Central memory CD8-positive, alpha-beta T cell (primary cell): ENCODE results near the gene CAMTA1.
"Not testable (repeated sequence)": the region's sequence is repeated elsewhere in the genome, so short reads cannot be mapped to it uniquely, and the experiment has no call there.

Source experiments
- ATAC-seq: fragments of 150-1000 bp; cut with Tn5 transposase; replicated peaks from 2 replicates; pipeline ENCODE4 v1.10.0; 2022; ENCODE audit warnings: mild to moderate bottlenecking, moderate FRiP score, moderate number of reproducible peaks; ENCODE audit not compliant: poor library complexity, severe bottlenecking; ENCODE audit errors: extremely low read depth
- DNase-seq, 2 donors: peaks; one replicate each; pipeline ENCODE4 v3.0.0; 2021; ENCODE audit warnings: low spot score in 2 of 2
- H3K27ac Mint-ChIP-seq: one replicate; pipeline ENCODE4 v1.8.0; 2022; ENCODE audit warnings: low read depth, mild to moderate bottlenecking, moderate library complexity, mixed read lengths
- H3K27me3 Mint-ChIP-seq: one replicate; pipeline ENCODE4 v1.8.0; 2022; ENCODE audit warnings: mixed read lengths
- H3K36me3 Mint-ChIP-seq: one replicate; pipeline ENCODE4 v1.8.0; 2022; ENCODE audit warnings: mild to moderate bottlenecking, moderate library complexity, mixed read lengths; ENCODE audit not compliant: insufficient read depth
- H3K4me1 Mint-ChIP-seq: one replicate; pipeline ENCODE4 v1.8.0; 2022; ENCODE audit warnings: mixed read lengths
- H3K4me3 Mint-ChIP-seq: one replicate; pipeline ENCODE4 v1.8.0; 2022; ENCODE audit warnings: mild to moderate bottlenecking, moderate library complexity, mixed read lengths
- H3K9me3 Mint-ChIP-seq: one replicate; pipeline ENCODE4 v1.8.0; 2022; ENCODE audit warnings: mixed read lengths

CAMTA1 gene

GRCh38 chr1:6823793-6824192 lies 38.5 kb downstream of the CAMTA1 start:
- DNase-seq (no peak), ATAC-seq (no peak)
- H3K9me3 Mint-ChIP-seq = no peaks in the 10 kb centered on the region
- H3K27ac Mint-ChIP-seq = peak overlapping the region; percentile 25
- H3K36me3 Mint-ChIP-seq = peaks cover 23% of the 10 kb centered on the region
- H3K4me1 Mint-ChIP-seq = peaks cover 21% of the 10 kb centered on the region
- H3K4me3 Mint-ChIP-seq = no peak overlapping the region
- H3K27me3 Mint-ChIP-seq = no peaks in the 10 kb centered on the region

GRCh38 chr1:6824665-6825368 lies 39.6 kb downstream of the CAMTA1 start:
- Mint-ChIP-seq H3K4me3 (no peak overlapping the region), H3K27me3 (no peaks in the 10 kb centered on the region), H3K9me3 (no peaks in the 10 kb centered on the region), H3K4me1 (peaks cover 13% of the 10 kb centered on the region), H3K36me3 (peaks cover 24% of the 10 kb centered on the region), H3K27ac (no peak overlapping the region)
- ATAC-seq (no peak), DNase-seq (no peak)

GRCh38 chr1:6825828-6826227 lies 40.6 kb downstream of the CAMTA1 start:
- peaks cover 3% of the 10 kb centered on the region for H3K4me1 Mint-ChIP-seq
- H3K27me3 Mint-ChIP-seq = no peaks in the 10 kb centered on the region
- DNase-seq (no peak), ATAC-seq (no peak)
- no peaks in the 10 kb centered on the region for H3K9me3 Mint-ChIP-seq
- H3K27ac Mint-ChIP-seq = no peak overlapping the region
- no peak overlapping the region for H3K4me3 Mint-ChIP-seq
- H3K36me3 Mint-ChIP-seq = peaks cover 23% of the 10 kb centered on the region

GRCh38 chr1:6827079-6827478 lies 41.8 kb downstream of the CAMTA1 start:
- no peaks in the 10 kb centered on the region for H3K4me1 Mint-ChIP-seq
- DNase-seq = no peak
- ATAC-seq = no peak
- H3K27me3 Mint-ChIP-seq = no peaks in the 10 kb centered on the region
- H3K4me3 Mint-ChIP-seq = no peak overlapping the region
- peaks cover 24% of the 10 kb centered on the region for H3K36me3 Mint-ChIP-seq
- H3K27ac Mint-ChIP-seq = no peak overlapping the region
- no peaks in the 10 kb centered on the region for H3K9me3 Mint-ChIP-seq

DNA sequence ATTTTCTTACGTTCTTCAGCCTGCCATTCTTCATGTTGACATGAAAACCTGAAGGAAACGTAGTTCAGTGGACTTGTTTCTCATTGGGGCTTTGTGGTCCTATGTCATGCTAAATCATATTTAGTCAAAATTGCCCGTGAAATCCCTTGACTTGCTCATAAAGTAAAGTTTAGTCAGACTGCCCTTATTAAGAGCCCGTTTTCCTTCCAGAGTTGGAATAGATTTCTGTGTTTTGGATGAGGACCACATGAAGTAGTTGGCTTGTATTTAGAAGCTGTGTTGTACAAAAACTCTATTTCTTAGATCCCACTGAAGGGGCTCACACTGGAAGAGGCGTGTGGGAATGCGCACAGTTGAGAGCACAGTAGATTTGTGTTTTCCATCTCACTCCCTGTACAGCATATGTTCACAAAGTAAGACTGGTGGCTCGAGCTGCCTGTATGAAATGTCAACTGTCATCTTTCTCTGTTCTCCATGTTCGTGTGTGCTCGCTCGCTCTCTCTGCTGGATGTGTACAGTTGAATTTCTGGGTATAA lies 42.4 kb downstream of the CAMTA1 start:
- ATAC-seq (no peak), DNase-seq (no peak)
- H3K27me3 Mint-ChIP-seq = no peaks in the 10 kb centered on the region
- H3K9me3 Mint-ChIP-seq = no peaks in the 10 kb centered on the region
- H3K27ac Mint-ChIP-seq = no peak overlapping the region
- H3K4me1 Mint-ChIP-seq = no peaks in the 10 kb centered on the region
- H3K36me3 Mint-ChIP-seq = peaks cover 28% of the 10 kb centered on the region
- H3K4me3 Mint-ChIP-seq = no peak overlapping the region

DNA sequence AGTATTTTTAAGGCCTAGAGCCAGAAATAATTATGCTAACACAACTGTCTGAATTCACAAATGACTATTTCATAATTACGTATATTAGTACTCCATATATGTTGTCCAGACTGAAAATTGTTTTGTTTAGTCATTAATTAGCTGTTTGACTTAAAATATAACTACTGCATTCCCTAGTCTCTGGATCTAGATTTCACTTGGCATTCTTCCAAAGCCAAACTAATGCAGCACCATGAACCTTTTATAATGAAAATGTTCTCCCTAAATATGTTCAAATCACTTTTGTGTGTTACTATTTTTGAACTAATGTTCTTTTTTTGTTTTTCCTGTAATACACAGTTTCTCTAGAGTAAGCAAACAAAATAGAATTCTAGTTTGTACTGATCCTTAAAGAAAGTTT lies 46.1 kb downstream of the CAMTA1 start:
- Mint-ChIP-seq H3K27ac (no peak overlapping the region), H3K4me1 (peaks cover 6% of the 10 kb centered on the region), H3K36me3 (peaks cover 24% of the 10 kb centered on the region), H3K4me3 (no peak overlapping the region), H3K27me3 (no peaks in the 10 kb centered on the region), H3K9me3 (no peaks in the 10 kb centered on the region)
- ATAC-seq (no peak), DNase-seq (no peak)

DNA sequence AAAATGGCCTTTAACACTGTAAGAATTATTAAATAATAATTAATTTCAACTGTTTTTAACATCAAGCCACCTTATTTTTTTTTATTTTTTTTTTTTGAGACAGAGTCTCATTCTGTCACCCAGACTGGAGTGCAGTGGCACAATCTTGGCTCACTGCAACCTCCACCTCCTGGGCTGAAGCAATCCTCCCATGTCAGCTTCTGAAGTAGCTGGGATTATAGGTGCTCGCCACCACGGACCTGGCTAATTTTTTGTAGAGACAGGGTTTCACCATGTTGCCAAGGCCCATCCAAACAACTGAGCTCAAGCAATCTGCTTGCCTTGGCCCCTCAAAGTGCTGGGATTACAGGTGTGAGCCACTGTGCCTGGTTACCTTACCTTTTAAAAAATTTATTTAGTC lies 46.8 kb downstream of the CAMTA1 start:
- peaks cover 24% of the 10 kb centered on the region for H3K36me3 Mint-ChIP-seq
- not testable (repeated sequence) for H3K4me3 Mint-ChIP-seq, H3K4me1 Mint-ChIP-seq, H3K9me3 Mint-ChIP-seq, H3K27me3 Mint-ChIP-seq, DNase-seq, ATAC-seq, H3K27ac Mint-ChIP-seq

DNA sequence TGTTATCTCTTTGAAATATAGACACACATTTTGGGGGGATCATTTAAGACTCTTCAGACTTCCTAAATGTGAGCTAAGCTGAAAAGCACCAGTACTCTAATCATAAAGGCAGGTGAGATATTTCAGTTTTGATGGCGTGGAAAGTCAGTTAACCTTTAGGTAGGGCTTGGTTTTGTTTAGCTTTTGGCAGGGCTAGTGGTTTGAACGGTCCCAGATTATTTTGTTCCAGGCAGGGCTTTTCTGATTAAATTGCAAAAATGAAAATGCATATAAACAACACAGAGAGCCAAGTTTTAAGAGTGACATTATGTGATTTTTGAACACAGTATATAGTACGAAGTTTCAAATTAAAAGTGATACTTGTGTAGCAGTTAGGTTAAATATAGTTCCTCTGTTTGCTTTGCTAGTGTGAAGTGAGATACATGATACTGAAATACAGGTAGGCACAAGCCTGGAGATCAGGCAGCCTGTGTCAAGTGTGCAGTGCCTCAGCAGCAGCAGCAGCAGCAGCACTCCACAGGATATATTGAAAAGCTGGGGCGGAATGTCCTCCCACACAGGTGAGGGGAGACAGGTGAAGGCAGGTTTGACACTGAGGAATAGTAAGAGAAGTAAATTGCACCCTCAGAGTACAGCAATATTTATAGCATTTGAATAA lies 47.4 kb downstream of the CAMTA1 start:
- Mint-ChIP-seq H3K9me3 (no peaks in the 10 kb centered on the region), H3K27ac (no peak overlapping the region), H3K4me1 (peaks cover 8% of the 10 kb centered on the region), H3K36me3 (peaks cover 21% of the 10 kb centered on the region), H3K27me3 (no peaks in the 10 kb centered on the region), H3K4me3 (no peak overlapping the region)
- ATAC-seq (no peak), DNase-seq (no peak)

GRCh38 chr1:6833804-6834203 lies 48.5 kb downstream of the CAMTA1 start:
- Mint-ChIP-seq H3K27me3 (no peaks in the 10 kb centered on the region), H3K36me3 (peaks cover 19% of the 10 kb centered on the region)

GRCh38 chr1:6834366-6834765 lies 49.1 kb downstream of the CAMTA1 start:
- Mint-ChIP-seq H3K27me3 (no peaks in the 10 kb centered on the region), H3K4me3 (no peak overlapping the region), H3K4me1 (peaks cover 8% of the 10 kb centered on the region), H3K9me3 (no peaks in the 10 kb centered on the region), H3K36me3 (peaks cover 19% of the 10 kb centered on the region), H3K27ac (no peak overlapping the region)
- DNase-seq = no peak
- ATAC-seq = no peak

More at GRCh38 chr1:6833804-6834203, 48.5 kb downstream of the CAMTA1 start:
- ATAC-seq (no peak), DNase-seq (no peak)
- no peak overlapping the region for H3K4me3 Mint-ChIP-seq
- no peak overlapping the region for H3K27ac Mint-ChIP-seq
- H3K9me3 Mint-ChIP-seq = no peaks in the 10 kb centered on the region
- peaks cover 8% of the 10 kb centered on the region for H3K4me1 Mint-ChIP-seq

GRCh38 chr1:6835139-6835538 lies 49.9 kb downstream of the CAMTA1 start:
- Mint-ChIP-seq H3K27ac (no peak overlapping the region), H3K9me3 (no peaks in the 10 kb centered on the region), H3K4me1 (peaks cover 10% of the 10 kb centered on the region), H3K27me3 (no peaks in the 10 kb centered on the region), H3K4me3 (no peak overlapping the region), H3K36me3 (peaks cover 16% of the 10 kb centered on the region)
- ATAC-seq = no peak
- no peak for DNase-seq

DNA sequence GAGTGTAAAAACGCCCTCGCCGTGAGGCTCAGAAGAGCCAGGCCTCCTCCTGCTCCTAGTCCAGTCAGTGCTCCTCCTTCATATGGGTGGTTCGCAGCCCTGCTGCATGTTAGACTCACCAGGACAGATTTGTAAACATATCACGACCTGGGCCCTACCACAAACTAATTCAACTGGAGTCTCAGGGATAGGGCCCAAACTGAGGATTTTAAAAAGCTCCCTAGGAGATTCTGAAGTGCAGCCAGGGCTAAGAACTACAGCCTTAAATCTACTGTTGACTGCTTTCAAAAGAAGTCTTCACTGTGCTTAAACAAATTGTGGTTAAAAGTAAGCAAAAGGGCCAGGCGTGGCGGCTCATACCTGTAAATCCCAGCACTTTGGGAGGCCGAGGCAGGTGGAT lies 57.0 kb downstream of the CAMTA1 start:
- H3K27ac Mint-ChIP-seq = no peak overlapping the region
- no peak overlapping the region for H3K4me3 Mint-ChIP-seq
- no peaks in the 10 kb centered on the region for H3K27me3 Mint-ChIP-seq
- no peaks in the 10 kb centered on the region for H3K9me3 Mint-ChIP-seq
- H3K4me1 Mint-ChIP-seq = peaks cover 23% of the 10 kb centered on the region
- H3K36me3 Mint-ChIP-seq = peaks cover 13% of the 10 kb centered on the region
- no peak for ATAC-seq
- DNase-seq = no peak

DNA sequence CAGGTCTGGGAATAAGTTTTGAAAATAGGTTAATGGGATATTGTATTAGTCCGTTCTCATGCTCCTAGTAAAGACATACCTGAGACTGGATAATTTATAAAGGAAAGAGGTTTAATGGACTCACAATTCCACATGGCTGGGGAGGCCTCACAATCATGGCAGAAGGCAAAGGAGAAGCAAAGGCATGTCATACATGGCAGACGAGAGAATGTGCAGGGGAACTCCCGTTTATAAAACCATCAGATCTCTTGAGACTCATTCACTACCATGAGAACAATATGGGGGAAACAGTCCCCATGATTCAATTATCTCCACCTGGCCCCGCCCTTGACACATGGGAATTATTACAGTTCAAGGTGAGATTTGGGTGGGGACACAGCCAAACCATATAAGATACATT lies 60.5 kb downstream of the CAMTA1 start:
- H3K9me3 Mint-ChIP-seq, H3K4me3 Mint-ChIP-seq, H3K27me3 Mint-ChIP-seq, H3K27ac Mint-ChIP-seq, ATAC-seq, DNase-seq: not testable (repeated sequence)
- Mint-ChIP-seq H3K4me1 (peaks cover 38% of the 10 kb centered on the region), H3K36me3 (peaks cover 25% of the 10 kb centered on the region)
